Endothelial cell (in vitro differentiated cells): ENCODE results near the gene HBS1L. TPM values are rescaled to one million over a fixed set of nuclear protein-coding genes. Genes with fewer than 3 reads are reported as not detected.
A peak's percentile ranks its signal among the peaks of the same experiment; 100 is the strongest.
"Not testable (repeated sequence)": the region's sequence is repeated elsewhere in the genome, so short reads cannot be mapped to it uniquely, and the experiment has no call there.

Source experiments
- DNase-seq: peaks from one replicate; pipeline ENCODE4 v3.0.0; 2021; ENCODE audit warnings: low spot score
- H3K27ac Mint-ChIP-seq: one replicate; pipeline ENCODE4 v1.8.0; 2021; ENCODE audit warnings: mixed read lengths, inconsistent platforms; ENCODE audit not compliant: unreplicated experiment
- H3K27me3 Mint-ChIP-seq: one replicate; pipeline ENCODE4 v1.8.0; 2021; ENCODE audit warnings: mild to moderate bottlenecking, moderate library complexity, mixed read lengths, inconsistent platforms; ENCODE audit not compliant: unreplicated experiment
- H3K36me3 Mint-ChIP-seq: one replicate; pipeline ENCODE4 v1.8.0; 2021; ENCODE audit warnings: mild to moderate bottlenecking, low read depth, mixed read lengths, inconsistent platforms; ENCODE audit not compliant: unreplicated experiment
- H3K4me1 Mint-ChIP-seq: one replicate; pipeline ENCODE4 v1.8.0; 2021; ENCODE audit warnings: mild to moderate bottlenecking, mixed read lengths, inconsistent platforms; ENCODE audit not compliant: unreplicated experiment
- H3K4me3 Mint-ChIP-seq: one replicate; pipeline ENCODE4 v1.8.0; 2021; ENCODE audit warnings: mild to moderate bottlenecking, mixed read lengths, inconsistent platforms; ENCODE audit not compliant: unreplicated experiment
- H3K9me3 Mint-ChIP-seq: one replicate; pipeline ENCODE4 v1.8.0; 2021; ENCODE audit warnings: mixed read lengths, inconsistent platforms; ENCODE audit not compliant: unreplicated experiment
- total RNA-seq: library from RNA; stranded (reverse); fragmentation: NEBNext Ultra II Directional; extraction: Animal tissue kit (Norgen Biotek cat#: 25700); gene quantifications from one replicate; pipeline ENCODE4 v1.2.1, GENCODE V29; 2021; ENCODE audit not compliant: unreplicated experiment
- TF ChIP-seq, protein P1 (sequence below): fragments of 200-600 bp; sonication (generic); IDR thresholded peaks from one replicate; pipeline ENCODE4 v1.5.0; 2021; ENCODE audit warnings: antibody characterized with exemption; ENCODE audit not compliant: unreplicated experiment

Gene HBS1L
- total RNA-seq, 1 donor from 2014 or later = 93.3 TPM

DNA sequence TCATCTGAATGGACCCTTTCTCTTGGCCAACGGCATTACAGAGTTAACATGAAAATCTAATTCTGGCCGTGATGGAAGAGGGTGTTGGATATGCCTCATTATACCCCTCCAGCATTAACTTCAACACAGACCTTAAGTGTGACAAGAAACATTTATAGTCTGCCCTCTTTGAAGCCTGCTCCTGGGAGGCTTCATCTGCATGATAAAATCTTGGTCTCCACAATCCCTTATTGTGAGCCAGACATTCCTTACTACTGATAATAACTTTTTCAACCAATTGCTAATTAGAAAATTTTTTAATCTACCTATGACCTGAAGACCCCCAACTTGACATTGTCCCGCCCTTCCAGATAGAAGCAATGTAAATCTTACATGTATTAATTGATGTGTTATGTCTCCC is 9.3 kb upstream of the HBS1L start:
- H3K27ac Mint-ChIP-seq = no peak overlapping the region
- TF ChIP-seq, protein P1, sequence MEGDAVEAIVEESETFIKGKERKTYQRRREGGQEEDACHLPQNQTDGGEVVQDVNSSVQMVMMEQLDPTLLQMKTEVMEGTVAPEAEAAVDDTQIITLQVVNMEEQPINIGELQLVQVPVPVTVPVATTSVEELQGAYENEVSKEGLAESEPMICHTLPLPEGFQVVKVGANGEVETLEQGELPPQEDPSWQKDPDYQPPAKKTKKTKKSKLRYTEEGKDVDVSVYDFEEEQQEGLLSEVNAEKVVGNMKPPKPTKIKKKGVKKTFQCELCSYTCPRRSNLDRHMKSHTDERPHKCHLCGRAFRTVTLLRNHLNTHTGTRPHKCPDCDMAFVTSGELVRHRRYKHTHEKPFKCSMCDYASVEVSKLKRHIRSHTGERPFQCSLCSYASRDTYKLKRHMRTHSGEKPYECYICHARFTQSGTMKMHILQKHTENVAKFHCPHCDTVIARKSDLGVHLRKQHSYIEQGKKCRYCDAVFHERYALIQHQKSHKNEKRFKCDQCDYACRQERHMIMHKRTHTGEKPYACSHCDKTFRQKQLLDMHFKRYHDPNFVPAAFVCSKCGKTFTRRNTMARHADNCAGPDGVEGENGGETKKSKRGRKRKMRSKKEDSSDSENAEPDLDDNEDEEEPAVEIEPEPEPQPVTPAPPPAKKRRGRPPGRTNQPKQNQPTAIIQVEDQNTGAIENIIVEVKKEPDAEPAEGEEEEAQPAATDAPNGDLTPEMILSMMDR = no peak
- DNase-seq = no peak
- H3K4me1 Mint-ChIP-seq = peaks cover 8% of the 10 kb centered on the region
- H3K27me3 Mint-ChIP-seq = no peaks in the 10 kb centered on the region
- H3K36me3 Mint-ChIP-seq = no peaks in the 10 kb centered on the region
- no peak overlapping the region for H3K4me3 Mint-ChIP-seq
- no peaks in the 10 kb centered on the region for H3K9me3 Mint-ChIP-seq

DNA sequence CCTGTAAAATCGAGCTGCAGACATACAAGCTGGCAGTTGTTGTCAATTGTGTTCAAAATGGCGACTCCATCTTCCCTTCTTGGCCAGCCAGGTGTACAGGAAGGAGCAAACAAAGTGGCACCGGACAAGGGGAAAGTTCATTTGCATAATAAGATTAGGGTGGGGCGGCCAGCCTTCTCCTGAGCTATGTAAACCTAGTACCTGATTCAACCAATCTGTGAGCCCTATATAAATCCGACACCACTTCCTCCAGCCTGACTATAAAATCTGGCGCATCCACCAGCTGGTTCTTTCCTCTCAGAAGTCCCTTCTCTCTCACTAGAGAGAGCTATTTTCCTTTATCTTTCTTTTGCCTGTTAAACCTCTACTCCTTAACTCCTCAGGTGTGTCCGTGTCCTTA is 8.1 kb upstream of the HBS1L start:
- Mint-ChIP-seq H3K36me3 (no peaks in the 10 kb centered on the region), H3K27ac (no peak overlapping the region), H3K27me3 (no peaks in the 10 kb centered on the region), H3K9me3 (no peaks in the 10 kb centered on the region), H3K4me3 (no peak overlapping the region), H3K4me1 (peaks cover 8% of the 10 kb centered on the region)
- TF ChIP-seq, protein P1 = no peak
- DNase-seq = no peak

DNA sequence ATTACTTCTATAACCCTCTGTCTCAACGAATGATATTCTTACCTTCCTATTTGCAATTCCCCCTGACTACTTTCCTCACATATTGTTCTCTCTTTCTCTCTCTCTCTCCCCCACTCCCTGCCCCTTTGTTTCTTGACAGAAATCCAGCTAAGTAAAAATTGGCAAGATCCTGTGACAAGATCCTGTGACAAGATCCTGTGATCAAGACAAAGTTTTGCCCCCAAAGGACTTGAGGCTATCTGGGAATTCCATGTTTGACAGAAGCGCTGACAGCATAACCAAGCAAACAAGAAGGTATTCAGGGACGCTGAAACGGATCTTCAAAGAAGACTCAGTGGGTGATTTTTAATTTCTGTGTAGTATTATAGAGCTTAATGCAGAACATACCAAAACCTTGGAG is 5.5 kb upstream of the HBS1L start:
- Mint-ChIP-seq H3K4me3 (no peak overlapping the region), H3K27me3 (no peaks in the 10 kb centered on the region), H3K9me3 (no peaks in the 10 kb centered on the region), H3K36me3 (no peaks in the 10 kb centered on the region), H3K27ac (peak overlapping the region; percentile 72), H3K4me1 (peaks cover 8% of the 10 kb centered on the region)
- TF ChIP-seq, protein P1 = no peak
- DNase-seq = no peak

DNA sequence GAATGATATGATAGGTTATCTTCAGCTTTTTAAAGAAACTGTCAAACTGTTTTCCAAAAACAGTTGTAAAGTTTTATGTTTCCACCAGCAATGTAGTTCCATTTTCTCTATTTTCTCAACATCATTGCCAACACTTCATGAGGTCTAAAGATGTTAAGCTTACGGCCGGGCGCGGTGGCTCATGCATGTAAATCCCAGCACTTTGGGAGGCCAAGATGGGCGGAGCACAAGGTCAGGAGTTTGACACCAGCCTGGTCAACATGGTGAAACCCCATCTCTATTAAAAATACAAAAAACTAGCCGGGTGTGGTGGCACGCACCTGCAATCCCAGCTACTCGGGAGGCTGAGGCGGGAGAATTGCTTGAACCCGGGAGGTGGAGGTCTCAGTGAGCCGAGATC is 3.7 kb upstream of the HBS1L start:
- peaks cover 22% of the 10 kb centered on the region for H3K4me1 Mint-ChIP-seq
- H3K27ac Mint-ChIP-seq, H3K9me3 Mint-ChIP-seq, H3K4me3 Mint-ChIP-seq, H3K27me3 Mint-ChIP-seq, H3K36me3 Mint-ChIP-seq, DNase-seq: not testable (repeated sequence)

DNA sequence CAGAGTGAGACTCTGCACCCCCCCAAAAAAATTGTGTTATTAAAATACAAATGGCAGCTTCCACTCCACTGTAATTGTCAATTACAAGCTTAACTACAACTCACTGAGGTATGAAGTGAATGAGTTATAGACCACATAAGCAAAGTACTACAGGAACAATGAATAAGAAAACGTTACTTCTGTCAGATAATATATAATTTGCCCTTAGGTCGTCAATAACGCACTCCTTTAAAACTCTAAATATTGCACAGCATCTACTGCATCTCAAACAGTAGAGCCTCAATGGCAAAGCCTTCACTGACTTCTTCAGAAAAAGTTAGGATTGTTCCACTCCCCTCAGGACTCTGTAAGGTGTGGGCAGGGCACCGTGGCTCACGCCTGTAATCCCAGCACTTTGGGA is 2.0 kb upstream of the HBS1L start:
- Mint-ChIP-seq H3K27me3 (no peaks in the 10 kb centered on the region), H3K36me3 (no peaks in the 10 kb centered on the region), H3K9me3 (no peaks in the 10 kb centered on the region), H3K4me1 (peaks cover 28% of the 10 kb centered on the region), H3K4me3 (no peak overlapping the region), H3K27ac (no peak overlapping the region)
- no peak for DNase-seq
- TF ChIP-seq, protein P1 = no peak

DNA sequence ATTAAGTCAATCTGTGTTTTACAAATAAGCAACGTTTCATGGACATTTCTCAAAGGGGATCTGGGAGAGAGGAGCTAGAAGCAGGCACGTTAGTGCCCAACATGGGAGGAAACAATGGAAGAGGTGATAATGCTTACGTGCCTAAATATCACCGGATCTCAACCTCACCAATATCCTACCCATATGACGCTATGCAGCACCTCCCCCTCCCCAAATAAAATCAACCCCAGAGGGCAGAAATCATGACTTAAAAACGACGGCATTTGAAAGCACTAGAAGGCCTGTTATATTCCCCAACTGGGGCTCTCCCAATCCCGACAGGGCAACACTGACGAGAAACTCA is 425 bp downstream of the HBS1L start:
- Mint-ChIP-seq H3K27me3 (no peaks in the 10 kb centered on the region), H3K9me3 (no peaks in the 10 kb centered on the region), H3K36me3 (no peaks in the 10 kb centered on the region), H3K4me3 (peak overlapping the region; percentile 99), H3K27ac (peak overlapping the region; percentile 99), H3K4me1 (peaks cover 20% of the 10 kb centered on the region)
- no peak for DNase-seq
- TF ChIP-seq, protein P1 = no peak
